Ovary (tissue), 3 donors: ENCODE results near the gene DAP.

Source experiments
- EP300 ChIP-seq: sonication (generic); formaldehyde crosslinking; IDR thresholded peaks from one replicate; pipeline ENCODE4 v1.6.1; 2017; ENCODE audit warnings: antibody characterized with exemption
- TF ChIP-seq, protein P1 (sequence below), 3 donors: fragments of 450-650 bp in 2 of 3; fragments of 200-600 bp in 1 of 3; IDR thresholded peaks; one replicate each; pipeline versions ENCODE4 v1.5.1 to v1.8.0; 2016 to 2022; ENCODE audit warnings: antibody characterized with exemption in 3 of 3, mild to moderate bottlenecking in 1 of 3
- donor health status: DM: no; HTN: no; CAD: no.

DNA sequence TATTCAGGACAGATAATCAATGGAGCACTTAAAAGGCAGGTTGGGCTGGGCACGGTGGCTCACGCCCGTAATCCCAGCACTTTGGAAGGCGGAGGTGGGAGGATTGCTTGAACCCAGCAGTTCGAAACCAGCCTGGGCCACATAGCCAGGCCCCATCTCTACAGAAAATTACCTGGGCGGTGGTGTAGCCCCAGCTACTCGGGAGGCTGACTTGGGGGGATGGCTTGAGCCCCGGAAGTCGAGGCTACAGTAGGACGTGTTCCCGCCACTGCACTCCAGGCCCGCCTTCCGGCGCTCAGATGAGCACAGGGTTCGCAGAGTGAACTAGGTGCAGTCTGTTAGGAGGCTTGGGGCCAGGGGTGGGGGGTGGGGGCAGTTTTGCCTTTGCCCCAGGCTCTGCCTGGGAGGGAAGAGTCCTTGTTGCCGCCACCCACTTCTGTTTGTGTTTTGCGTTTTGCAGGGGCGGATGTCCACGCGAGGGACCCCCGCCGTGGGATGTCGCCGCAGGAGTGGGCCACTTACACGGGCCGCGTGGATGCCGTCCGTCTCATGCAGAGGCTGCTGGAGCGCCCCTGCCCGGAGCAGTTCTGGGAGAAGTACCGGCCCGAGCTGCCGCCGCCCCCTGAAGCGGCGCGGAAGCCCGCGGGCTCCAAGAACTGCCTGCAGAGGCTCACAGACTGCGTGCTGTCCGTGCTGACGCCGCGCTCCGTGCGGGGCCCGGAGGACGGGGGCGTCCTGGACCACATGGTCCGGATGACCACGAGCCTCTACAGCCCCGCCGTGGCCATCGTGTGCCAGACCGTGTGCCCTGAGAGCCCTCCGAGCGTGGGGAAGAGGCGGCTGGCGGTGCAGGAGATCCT lies 112.0 kb downstream of the DAP start:
- no peak for TF ChIP-seq EP300
- TF ChIP-seq, protein P1, sequence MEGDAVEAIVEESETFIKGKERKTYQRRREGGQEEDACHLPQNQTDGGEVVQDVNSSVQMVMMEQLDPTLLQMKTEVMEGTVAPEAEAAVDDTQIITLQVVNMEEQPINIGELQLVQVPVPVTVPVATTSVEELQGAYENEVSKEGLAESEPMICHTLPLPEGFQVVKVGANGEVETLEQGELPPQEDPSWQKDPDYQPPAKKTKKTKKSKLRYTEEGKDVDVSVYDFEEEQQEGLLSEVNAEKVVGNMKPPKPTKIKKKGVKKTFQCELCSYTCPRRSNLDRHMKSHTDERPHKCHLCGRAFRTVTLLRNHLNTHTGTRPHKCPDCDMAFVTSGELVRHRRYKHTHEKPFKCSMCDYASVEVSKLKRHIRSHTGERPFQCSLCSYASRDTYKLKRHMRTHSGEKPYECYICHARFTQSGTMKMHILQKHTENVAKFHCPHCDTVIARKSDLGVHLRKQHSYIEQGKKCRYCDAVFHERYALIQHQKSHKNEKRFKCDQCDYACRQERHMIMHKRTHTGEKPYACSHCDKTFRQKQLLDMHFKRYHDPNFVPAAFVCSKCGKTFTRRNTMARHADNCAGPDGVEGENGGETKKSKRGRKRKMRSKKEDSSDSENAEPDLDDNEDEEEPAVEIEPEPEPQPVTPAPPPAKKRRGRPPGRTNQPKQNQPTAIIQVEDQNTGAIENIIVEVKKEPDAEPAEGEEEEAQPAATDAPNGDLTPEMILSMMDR (IDR thresholded peaks at IDR 0.05), result no peak
